ENCODE data around the gene KCNMA1. TPM values are rescaled to one million over a fixed set of nuclear protein-coding genes. Genes with fewer than 3 reads are reported as not detected.
A peak's percentile ranks its signal among the peaks of the same experiment; 100 is the strongest.

Gene KCNMA1
- total RNA-seq, 1 experiment from 2014 or later: 0.49 TPM

- intact Hi-C loops (cut with micrococcal nuclease): no loop called here
- no TSS peak for BruUV-seq (replicated peaks)
- no peaks in the 10 kb centered on the region for H3K36me3 ChIP-seq (ENCODE audit: control insufficient read depth in 1 of 2, insufficient read depth in 2 of 2, low read length in 2 of 2)
- TF ChIP-seq RAD21 (IDR thresholded peaks at IDR 0.05; ENCODE audit: low read depth): peak; percentile 28; the same call in 1 of the 2 replicates
- TF ChIP-seq, protein P1, sequence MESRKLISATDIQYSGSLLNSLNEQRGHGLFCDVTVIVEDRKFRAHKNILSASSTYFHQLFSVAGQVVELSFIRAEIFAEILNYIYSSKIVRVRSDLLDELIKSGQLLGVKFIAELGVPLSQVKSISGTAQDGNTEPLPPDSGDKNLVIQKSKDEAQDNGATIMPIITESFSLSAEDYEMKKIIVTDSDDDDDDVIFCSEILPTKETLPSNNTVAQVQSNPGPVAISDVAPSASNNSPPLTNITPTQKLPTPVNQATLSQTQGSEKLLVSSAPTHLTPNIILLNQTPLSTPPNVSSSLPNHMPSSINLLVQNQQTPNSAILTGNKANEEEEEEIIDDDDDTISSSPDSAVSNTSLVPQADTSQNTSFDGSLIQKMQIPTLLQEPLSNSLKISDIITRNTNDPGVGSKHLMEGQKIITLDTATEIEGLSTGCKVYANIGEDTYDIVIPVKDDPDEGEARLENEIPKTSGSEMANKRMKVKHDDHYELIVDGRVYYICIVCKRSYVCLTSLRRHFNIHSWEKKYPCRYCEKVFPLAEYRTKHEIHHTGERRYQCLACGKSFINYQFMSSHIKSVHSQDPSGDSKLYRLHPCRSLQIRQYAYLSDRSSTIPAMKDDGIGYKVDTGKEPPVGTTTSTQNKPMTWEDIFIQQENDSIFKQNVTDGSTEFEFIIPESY (IDR thresholded peaks at IDR 0.05; ENCODE audit: extremely low read depth, insufficient replicate concordance, low read length): no peak
- TF ChIP-seq ZFX (IDR thresholded peaks at IDR 0.05): no peak
- H3K4me1 ChIP-seq (ENCODE audit: control insufficient read depth in 1 of 2, insufficient read depth in 2 of 2, low read length in 2 of 2): no peaks in the 10 kb centered on the region
- no peak overlapping the region for H3K4me3 ChIP-seq (replicated peaks in 1 of 2; ENCODE audit: low read depth in 1 of 2, low read length in 2 of 2)
- no peak overlapping the region for H3K4me2 ChIP-seq (ENCODE audit: low read length)
- no peaks in the 10 kb centered on the region for H4K20me1 ChIP-seq (ENCODE audit: insufficient read depth)
- no peak overlapping the region for H2AFZ ChIP-seq (ENCODE audit: low read depth, low read length, poor library complexity, severe bottlenecking)
- no peak overlapping the region for H3K9ac ChIP-seq (ENCODE audit: low read length)
- ATAC-seq (no peak), DNase-seq (ENCODE audit: low read depth, low spot score) (no peak)
- CTCF ChIA-PET: no interaction called here
- POLR2A ChIA-PET: no interaction called here
- H3K27ac ChIP-seq (ENCODE audit: low read depth, low read length): no peak overlapping the region
- H3K9me2 ChIP-seq (ENCODE audit: insufficient read depth): no peaks in the 10 kb centered on the region
- no peaks in the 10 kb centered on the region for H3K9me3 ChIP-seq (ENCODE audit: control insufficient read depth in 1 of 2, insufficient read depth in 1 of 2, low read depth in 1 of 2, low read length in 2 of 2)
- H3K79me2 ChIP-seq (ENCODE audit: insufficient read depth, low read length): no peaks in the 10 kb centered on the region
- RAD21 ChIA-PET (ENCODE audit: low non-redundant PET in 1 of 2, low total read pairs in 2 of 2, uncharacterized antibody in 2 of 2, unreplicated experiment in 2 of 2): no interaction called here
- H3K27me3 ChIP-seq (ENCODE audit: insufficient read depth, low read length): peaks cover 5% of the 10 kb centered on the region; the same call in 1 of the 2 replicates
Measured at GRCh38 chr10:77456414-77456813, 181.2 kb downstream of the KCNMA1 start.

- CTCF ChIA-PET: no interaction called here
- intact Hi-C loops (cut with micrococcal nuclease): no loop called here
- ATAC-seq: no peak
Measured at GRCh38 chr10:77455561-77455960, 182.0 kb downstream of the KCNMA1 start.

More at GRCh38 chr10:77455561-77455960, 182.0 kb downstream of the KCNMA1 start:
- Histone ChIP-seq H3K4me3 (replicated peaks in 1 of 2; ENCODE audit: low read depth in 1 of 2, low read length in 2 of 2) (no peak overlapping the region), H3K27ac (ENCODE audit: low read depth, low read length) (no peak overlapping the region), H3K27me3 (ENCODE audit: insufficient read depth, low read length) (peaks cover 5% of the 10 kb centered on the region; the same call in 1 of the 2 replicates), H3K9ac (ENCODE audit: low read length) (no peak overlapping the region), H3K79me2 (ENCODE audit: insufficient read depth, low read length) (no peaks in the 10 kb centered on the region), H3K9me3 (ENCODE audit: control insufficient read depth in 1 of 2, insufficient read depth in 1 of 2, low read depth in 1 of 2, low read length in 2 of 2) (no peaks in the 10 kb centered on the region), H3K36me3 (ENCODE audit: control insufficient read depth in 1 of 2, insufficient read depth in 2 of 2, low read length in 2 of 2) (no peaks in the 10 kb centered on the region), H3K4me1 (ENCODE audit: control insufficient read depth in 1 of 2, insufficient read depth in 2 of 2, low read length in 2 of 2) (no peaks in the 10 kb centered on the region), H4K20me1 (ENCODE audit: insufficient read depth) (no peaks in the 10 kb centered on the region), H3K9me2 (ENCODE audit: insufficient read depth) (no peaks in the 10 kb centered on the region), H2AFZ (ENCODE audit: low read depth, low read length, poor library complexity, severe bottlenecking) (no peak overlapping the region), H3K4me2 (ENCODE audit: low read length) (no peak overlapping the region)
- no peak for DNase-seq (ENCODE audit: low read depth, low spot score)
- no TSS peak for BruUV-seq (replicated peaks)
- ChIA-PET RAD21 (ENCODE audit: low non-redundant PET in 1 of 2, low total read pairs in 2 of 2, uncharacterized antibody in 2 of 2, unreplicated experiment in 2 of 2) (no interaction called here), POLR2A (no interaction called here)
- TF ChIP-seq EGR1 (IDR thresholded peaks at IDR 0.05; ENCODE audit: low read depth) (no peak), SP1 (IDR thresholded peaks at IDR 0.05; ENCODE audit: low read depth) (no peak), POLR2A (IDR thresholded peaks at IDR 0.05; ENCODE audit: borderline replicate concordance, extremely low read depth, insufficient read depth, insufficient read length) (no peak), YY1 (IDR thresholded peaks at IDR 0.05; ENCODE audit: extremely low read depth, insufficient replicate concordance, low read depth, low read length) (no peak), REST (IDR thresholded peaks at IDR 0.05; ENCODE audit: low read depth) (no peak), SRF (IDR thresholded peaks at IDR 0.05; ENCODE audit: low read depth) (no peak), FOSL1 (IDR thresholded peaks at IDR 0.05; ENCODE audit: low read depth) (no peak), SIN3A (IDR thresholded peaks at IDR 0.05; ENCODE audit: low read depth) (no peak)
- TF ChIP-seq, protein P2, sequence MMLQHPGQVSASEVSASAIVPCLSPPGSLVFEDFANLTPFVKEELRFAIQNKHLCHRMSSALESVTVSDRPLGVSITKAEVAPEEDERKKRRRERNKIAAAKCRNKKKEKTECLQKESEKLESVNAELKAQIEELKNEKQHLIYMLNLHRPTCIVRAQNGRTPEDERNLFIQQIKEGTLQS (IDR thresholded peaks at IDR 0.05): no peak

Data from HCT116 (cell line).